Endodermal cell (in vitro differentiated cells): ENCODE measurements around the gene MMP24. TPM values are rescaled to one million over a fixed set of nuclear protein-coding genes. Genes with fewer than 3 reads are reported as not detected.
"Not testable (repeated sequence)": the region's sequence is repeated elsewhere in the genome, so short reads cannot be mapped to it uniquely, and the experiment has no call there.

ENCODE experiments used
- DNase-seq: peaks from one replicate; pipeline ENCODE4 v3.0.0-alpha.2; 2017
- H3K27ac ChIP-seq: 2 replicates; pipeline ENCODE4 v1.5.1; 2013; ENCODE audit warnings: mild to moderate bottlenecking, low read depth, low read length, moderate library complexity
- H3K27me3 ChIP-seq: 2 replicates; pipeline ENCODE4 v1.6.1; 2013; ENCODE audit warnings: mild to moderate bottlenecking, low read length, moderate library complexity; ENCODE audit not compliant: insufficient read depth, control insufficient read depth, poor library complexity, severe bottlenecking
- H3K36me3 ChIP-seq: 2 replicates; pipeline ENCODE4 v1.7.0; 2013; ENCODE audit warnings: mild to moderate bottlenecking, low read length, moderate library complexity; ENCODE audit not compliant: control insufficient read depth, insufficient read depth
- H3K4me1 ChIP-seq: one replicate; pipeline ENCODE4 v1.7.0; 2013; ENCODE audit warnings: low read length; ENCODE audit not compliant: control insufficient read depth, insufficient read depth
- H3K4me3 ChIP-seq: 2 replicates; pipeline ENCODE4 v1.5.1; 2013; ENCODE audit warnings: mild to moderate bottlenecking, low read length, moderate library complexity
- H3K9ac ChIP-seq: 2 replicates; pipeline ENCODE4 v1.6.1; 2013; ENCODE audit warnings: mild to moderate bottlenecking, low read length, moderate library complexity; ENCODE audit not compliant: poor library complexity, severe bottlenecking; ENCODE audit errors: extremely low read depth
- H3K9me3 ChIP-seq: 2 replicates; pipeline ENCODE4 v1.6.1; 2013; ENCODE audit warnings: mild to moderate bottlenecking, low read length, moderate library complexity; ENCODE audit not compliant: control insufficient read depth
- H3K27ac Mint-ChIP-seq: 2 replicates; pipeline ENCODE4 v1.8.0; 2020; ENCODE audit warnings: mixed read lengths
- H3K27me3 Mint-ChIP-seq: 2 replicates; pipeline ENCODE4 v1.8.0; 2021; ENCODE audit warnings: mild to moderate bottlenecking, mixed read lengths; ENCODE audit not compliant: insufficient read depth
- H3K36me3 Mint-ChIP-seq: 2 replicates; pipeline ENCODE4 v1.8.0; 2020; ENCODE audit warnings: low read depth, mixed read lengths
- H3K4me1 Mint-ChIP-seq: 2 replicates; pipeline ENCODE4 v1.8.0; 2020; ENCODE audit warnings: mixed read lengths
- H3K4me3 Mint-ChIP-seq: 2 replicates; pipeline ENCODE4 v1.8.0; 2020; ENCODE audit warnings: mild to moderate bottlenecking, moderate library complexity, mixed read lengths
- H3K9me3 Mint-ChIP-seq: 2 replicates; pipeline ENCODE4 v1.8.0; 2020; ENCODE audit warnings: mild to moderate bottlenecking, mixed read lengths
- WGBS, 2 experiments: methylation state at CpG; one replicate each; pipeline versions ENCODE4 v1.1.5 to v1.1.7; 2013; ENCODE audit warnings: missing lambda C conversion rate in 2 of 2, mixed read lengths in 1 of 2; ENCODE audit not compliant: insufficient coverage in 1 of 2, insufficient read length in 1 of 2; 5-methylcytosine and 5-hydroxymethylcytosine counted together
- total RNA-seq, 2 donors: library from RNA; stranded (reverse); fragmentation: NEBNext Ultra II Directional in 1 of 2; extraction: Animal tissue kit (Norgen Biotek cat#: 25700) in 1 of 2; gene quantifications; 2 replicates in 1 of 2; 3 replicates in 1 of 2; pipeline ENCODE4 v1.2.1, GENCODE V29; 2021
- TF ChIP-seq, protein P1 (sequence below): fragments of 200-600 bp; sonication (generic); conservative IDR thresholded peaks from 2 replicates; pipeline ENCODE4 v1.5.0; 2021; ENCODE audit warnings: antibody characterized with exemption, mild to moderate bottlenecking

MMP24 gene
- total RNA-seq, 2 donors from 2014 or later: 1.3 to 5.9 TPM

DNA sequence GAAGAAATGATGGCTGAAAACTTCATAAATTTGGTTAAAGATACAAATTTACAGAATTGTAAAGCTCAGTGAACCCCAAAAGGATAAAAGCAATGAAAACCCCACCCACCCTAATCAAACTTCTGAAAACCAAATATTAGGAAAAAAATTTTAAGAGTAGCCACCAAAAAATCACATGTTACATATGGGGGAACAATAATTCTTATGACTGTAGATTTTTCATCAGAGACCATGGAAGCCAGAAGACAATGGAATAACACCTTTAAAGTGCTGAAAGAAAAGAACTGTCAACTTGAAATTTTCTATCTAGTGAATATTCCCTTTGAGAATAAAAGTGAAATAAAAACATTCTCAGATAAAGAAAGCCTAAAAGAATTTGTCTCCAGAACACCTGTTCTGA lies 30.2 kb upstream of the MMP24 start:
- Histone ChIP-seq H3K4me1 (no peaks in the 10 kb centered on the region), H3K9ac (no peak overlapping the region), H3K27me3 (no peaks in the 10 kb centered on the region), H3K9me3 (peaks cover 34% of the 10 kb centered on the region), H3K36me3 (no peaks in the 10 kb centered on the region), H3K27ac (no peak overlapping the region), H3K4me3 (no peak overlapping the region)
- Mint-ChIP-seq H3K4me1 (peaks cover 7% of the 10 kb centered on the region), H3K4me3 (no peak overlapping the region), H3K27me3 (peaks cover 2% of the 10 kb centered on the region), H3K36me3 (no peaks in the 10 kb centered on the region), H3K9me3 (peaks cover 68% of the 10 kb centered on the region), H3K27ac (no peak overlapping the region)
- TF ChIP-seq, protein P1, sequence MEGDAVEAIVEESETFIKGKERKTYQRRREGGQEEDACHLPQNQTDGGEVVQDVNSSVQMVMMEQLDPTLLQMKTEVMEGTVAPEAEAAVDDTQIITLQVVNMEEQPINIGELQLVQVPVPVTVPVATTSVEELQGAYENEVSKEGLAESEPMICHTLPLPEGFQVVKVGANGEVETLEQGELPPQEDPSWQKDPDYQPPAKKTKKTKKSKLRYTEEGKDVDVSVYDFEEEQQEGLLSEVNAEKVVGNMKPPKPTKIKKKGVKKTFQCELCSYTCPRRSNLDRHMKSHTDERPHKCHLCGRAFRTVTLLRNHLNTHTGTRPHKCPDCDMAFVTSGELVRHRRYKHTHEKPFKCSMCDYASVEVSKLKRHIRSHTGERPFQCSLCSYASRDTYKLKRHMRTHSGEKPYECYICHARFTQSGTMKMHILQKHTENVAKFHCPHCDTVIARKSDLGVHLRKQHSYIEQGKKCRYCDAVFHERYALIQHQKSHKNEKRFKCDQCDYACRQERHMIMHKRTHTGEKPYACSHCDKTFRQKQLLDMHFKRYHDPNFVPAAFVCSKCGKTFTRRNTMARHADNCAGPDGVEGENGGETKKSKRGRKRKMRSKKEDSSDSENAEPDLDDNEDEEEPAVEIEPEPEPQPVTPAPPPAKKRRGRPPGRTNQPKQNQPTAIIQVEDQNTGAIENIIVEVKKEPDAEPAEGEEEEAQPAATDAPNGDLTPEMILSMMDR: no peak
- no peak for DNase-seq

DNA sequence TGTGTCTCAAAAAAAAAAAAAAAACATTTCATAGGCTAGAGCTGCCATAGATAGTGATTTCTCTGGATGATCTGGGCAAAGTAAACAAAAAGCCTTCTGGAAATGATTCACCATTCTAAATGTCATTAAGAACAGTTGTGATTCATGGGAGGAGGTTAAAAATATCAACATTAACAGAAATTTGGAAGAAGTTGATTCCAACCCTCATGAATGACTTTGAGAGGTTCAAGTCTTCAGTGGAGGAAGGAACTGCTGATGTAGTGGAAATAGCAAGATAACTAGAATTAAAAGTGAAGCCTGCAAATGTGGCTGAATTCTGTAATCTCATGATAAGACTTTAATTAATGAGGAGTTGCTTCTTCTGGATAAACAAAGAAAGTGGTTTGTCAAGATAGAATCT lies 26.8 kb upstream of the MMP24 start:
- TF ChIP-seq, protein P1: no peak
- peaks cover 34% of the 10 kb centered on the region for H3K9me3 ChIP-seq
- no peak overlapping the region for H3K4me3 ChIP-seq
- peaks cover 2% of the 10 kb centered on the region for H3K27me3 Mint-ChIP-seq
- H3K36me3 Mint-ChIP-seq: no peaks in the 10 kb centered on the region
- no peak for DNase-seq
- no peak overlapping the region for H3K9ac ChIP-seq
- peaks cover 73% of the 10 kb centered on the region for H3K9me3 Mint-ChIP-seq
- no peak overlapping the region for H3K27ac Mint-ChIP-seq
- H3K36me3 ChIP-seq: no peaks in the 10 kb centered on the region
- H3K27me3 ChIP-seq: no peaks in the 10 kb centered on the region
- H3K27ac ChIP-seq: no peak overlapping the region
- H3K4me3 Mint-ChIP-seq: no peak overlapping the region
- no peaks in the 10 kb centered on the region for H3K4me1 Mint-ChIP-seq
- H3K4me1 ChIP-seq: no peaks in the 10 kb centered on the region

DNA sequence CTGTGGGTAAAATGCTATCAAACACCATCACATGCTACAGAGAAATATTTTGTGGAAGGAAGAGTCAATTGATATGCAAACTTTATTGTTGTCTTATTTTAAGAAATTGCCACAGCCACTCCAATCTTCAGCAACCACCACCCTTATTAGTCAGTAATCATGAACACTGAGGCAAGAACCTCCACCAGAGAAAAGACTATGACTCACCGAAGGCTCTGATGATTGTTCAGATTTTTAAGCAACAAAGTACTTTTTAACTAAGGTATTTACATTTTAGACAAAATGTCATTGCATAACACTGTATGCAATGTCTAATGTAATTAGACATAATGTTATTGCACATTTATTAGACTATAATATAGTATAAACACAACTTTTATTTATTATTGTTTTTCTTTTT lies 26.2 kb upstream of the MMP24 start:
- no peaks in the 10 kb centered on the region for H3K36me3 Mint-ChIP-seq
- 83% methylated on average over 1 of the region's 1 CpG; no CpG with 5 or more reads in 1 of the 2 experiments for whole genome bisulfite sequencing, 2 experiments
- no peaks in the 10 kb centered on the region for H3K27me3 ChIP-seq
- no peak overlapping the region for H3K27ac ChIP-seq
- peaks cover 68% of the 10 kb centered on the region for H3K9me3 Mint-ChIP-seq
- H3K27me3 Mint-ChIP-seq: peaks cover 2% of the 10 kb centered on the region
- no peaks in the 10 kb centered on the region for H3K36me3 ChIP-seq
- no peak overlapping the region for H3K4me3 ChIP-seq
- peaks cover 34% of the 10 kb centered on the region for H3K9me3 ChIP-seq
- DNase-seq: no peak
- H3K9ac ChIP-seq: no peak overlapping the region
- no peak overlapping the region for H3K4me3 Mint-ChIP-seq
- no peak overlapping the region for H3K27ac Mint-ChIP-seq
- TF ChIP-seq, protein P1: no peak
- no peaks in the 10 kb centered on the region for H3K4me1 ChIP-seq
- no peaks in the 10 kb centered on the region for H3K4me1 Mint-ChIP-seq

DNA sequence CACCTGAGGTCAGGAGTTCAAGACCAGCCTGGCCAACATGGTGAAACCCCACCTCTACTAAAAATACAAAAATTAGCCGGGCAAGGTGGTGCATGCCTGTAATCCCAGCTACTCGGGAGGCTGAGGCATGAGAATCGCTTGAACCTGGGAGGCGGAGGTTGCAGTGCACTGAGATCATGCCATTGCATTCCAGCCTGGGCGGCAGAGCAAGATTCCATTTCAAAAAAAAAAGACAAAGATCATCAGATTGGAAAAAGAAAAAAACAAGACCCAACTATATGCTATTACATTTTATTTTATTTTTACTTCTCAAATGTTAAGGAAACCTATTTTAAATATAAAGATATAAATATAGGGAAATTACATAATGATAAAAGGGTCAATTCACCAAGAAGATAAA lies 25.0 kb upstream of the MMP24 start:
- 71 to 93% methylated on average over 2 to 5 of the region's 5 CpGs for WGBS, 2 experiments
- H3K27me3 Mint-ChIP-seq, DNase-seq, H3K4me3 ChIP-seq, H3K4me3 Mint-ChIP-seq, H3K27ac Mint-ChIP-seq, H3K9ac ChIP-seq, H3K36me3 Mint-ChIP-seq, H3K4me1 Mint-ChIP-seq, H3K4me1 ChIP-seq, H3K27ac ChIP-seq, H3K36me3 ChIP-seq, H3K27me3 ChIP-seq: not testable (repeated sequence)
- H3K9me3 ChIP-seq: peaks cover 28% of the 10 kb centered on the region
- H3K9me3 Mint-ChIP-seq: peaks cover 60% of the 10 kb centered on the region
